Astrocyte (in vitro differentiated cells and primary cell): ENCODE data around the gene SAV1.

Experiments
- EZH2 ChIP-seq: IDR thresholded peaks from 2 replicates; pipeline ENCODE4 v1.6.1; 2012; ENCODE audit warnings: mild to moderate bottlenecking, low read length, inconsistent platforms; ENCODE audit not compliant: insufficient read depth
- TF ChIP-seq, protein P1 (sequence below): IDR thresholded peaks from 2 replicates; pipeline ENCODE4 v1.5.1; 2011; ENCODE audit warnings: low read depth, mild to moderate bottlenecking, inconsistent platforms, low read length, moderate library complexity; ENCODE audit not compliant: insufficient read depth

GRCh38 chr14:50688875-50689274 lies 20.8 kb upstream of the SAV1 start:
- TF ChIP-seq EZH2, result no peak
- TF ChIP-seq, protein P1, sequence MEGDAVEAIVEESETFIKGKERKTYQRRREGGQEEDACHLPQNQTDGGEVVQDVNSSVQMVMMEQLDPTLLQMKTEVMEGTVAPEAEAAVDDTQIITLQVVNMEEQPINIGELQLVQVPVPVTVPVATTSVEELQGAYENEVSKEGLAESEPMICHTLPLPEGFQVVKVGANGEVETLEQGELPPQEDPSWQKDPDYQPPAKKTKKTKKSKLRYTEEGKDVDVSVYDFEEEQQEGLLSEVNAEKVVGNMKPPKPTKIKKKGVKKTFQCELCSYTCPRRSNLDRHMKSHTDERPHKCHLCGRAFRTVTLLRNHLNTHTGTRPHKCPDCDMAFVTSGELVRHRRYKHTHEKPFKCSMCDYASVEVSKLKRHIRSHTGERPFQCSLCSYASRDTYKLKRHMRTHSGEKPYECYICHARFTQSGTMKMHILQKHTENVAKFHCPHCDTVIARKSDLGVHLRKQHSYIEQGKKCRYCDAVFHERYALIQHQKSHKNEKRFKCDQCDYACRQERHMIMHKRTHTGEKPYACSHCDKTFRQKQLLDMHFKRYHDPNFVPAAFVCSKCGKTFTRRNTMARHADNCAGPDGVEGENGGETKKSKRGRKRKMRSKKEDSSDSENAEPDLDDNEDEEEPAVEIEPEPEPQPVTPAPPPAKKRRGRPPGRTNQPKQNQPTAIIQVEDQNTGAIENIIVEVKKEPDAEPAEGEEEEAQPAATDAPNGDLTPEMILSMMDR, result no peak
